VCaP (cell line): ENCODE results near the gene CMTR1.

ENCODE experiments used
- H3K27ac ChIP-seq: fragments of 450-650 bp; 2 replicates; pipeline ENCODE4 v1.5.1; 2017
- CTCF ChIP-seq: fragments of 450-650 bp; conservative IDR thresholded peaks from 2 replicates; pipeline ENCODE4 v1.5.1; 2017; ENCODE audit warnings: mild to moderate bottlenecking, moderate library complexity

The CMTR1 gene

GRCh38 chr6:37524025-37524969 is 91.3 kb downstream of the CMTR1 start:
- TF ChIP-seq CTCF = no peak
- no peak overlapping the region for H3K27ac ChIP-seq

- TF ChIP-seq CTCF = no peak
- no peak overlapping the region for H3K27ac ChIP-seq
Measured at GRCh38 chr6:37524970-37525318, 91.9 kb downstream of the CMTR1 start.

- no peak for TF ChIP-seq CTCF
- no peak overlapping the region for H3K27ac ChIP-seq
Measured at GRCh38 chr6:37525460-37526357, 92.7 kb downstream of the CMTR1 start.

GRCh38 chr6:37528541-37528940 is 95.5 kb downstream of the CMTR1 start:
- TF ChIP-seq CTCF = no peak
- H3K27ac ChIP-seq = no peak overlapping the region

- no peak for TF ChIP-seq CTCF
- no peak overlapping the region for H3K27ac ChIP-seq
Measured at GRCh38 chr6:37530297-37530696, 97.3 kb downstream of the CMTR1 start.

GRCh38 chr6:37531026-37531425 is 98.0 kb downstream of the CMTR1 start:
- TF ChIP-seq CTCF = no peak
- H3K27ac ChIP-seq = no peak overlapping the region
